Mammary epithelial cell (primary cell): ENCODE measurements around the gene KCNG2.

Source experiments
- CTCF ChIP-seq, 2 donors: IDR thresholded peaks in 1 of 2; conservative IDR thresholded peaks in 1 of 2; 2 replicates each; pipeline ENCODE4 v1.5.1; 2011 to 2012; ENCODE audit warnings: inconsistent platforms in 2 of 2, low read length in 2 of 2, mild to moderate bottlenecking in 2 of 2, control low read depth in 1 of 2, low read depth in 1 of 2; ENCODE audit not compliant: insufficient read depth in 1 of 2; ENCODE audit errors: extremely low read depth in 1 of 2
- EZH2 ChIP-seq: IDR thresholded peaks from 2 replicates; pipeline ENCODE4 v1.6.1; 2012; ENCODE audit warnings: low read length, inconsistent platforms, borderline replicate concordance

- TF ChIP-seq CTCF (conservative IDR thresholded peaks at IDR 0.05 in 1 of 2, IDR thresholded peaks at IDR 0.05 in 1 of 2; ENCODE audit: extremely low read depth in 1 of 2, insufficient read depth in 1 of 2, low read depth in 1 of 2, low read length in 2 of 2), result no peak
- no peak for TF ChIP-seq EZH2
Measured at GRCh38 chr18:79818036-79818435, 20.3 kb downstream of the KCNG2 start.
